ENCODE data around the gene KBTBD12.

DNA sequence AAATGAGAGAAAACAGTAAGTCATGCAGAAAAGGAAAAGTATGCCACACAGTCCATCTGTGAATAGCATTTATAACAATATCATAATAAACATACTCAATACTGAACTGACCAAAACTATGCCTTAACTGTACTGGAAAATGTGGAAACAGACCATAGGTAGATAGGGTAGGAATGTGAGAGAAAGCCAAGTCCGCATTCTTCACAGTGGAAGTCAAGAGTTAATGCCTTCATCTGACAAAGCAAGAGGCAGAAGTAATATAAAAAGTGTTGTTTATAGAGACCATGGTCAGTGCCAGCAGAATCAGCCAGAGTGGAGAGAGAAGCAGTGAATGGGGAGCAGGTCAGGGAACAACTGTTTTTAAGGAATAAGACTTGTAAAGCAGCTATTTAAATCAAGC is 52.3 kb downstream of the KBTBD12 start:
- TF ChIP-seq, protein P1, sequence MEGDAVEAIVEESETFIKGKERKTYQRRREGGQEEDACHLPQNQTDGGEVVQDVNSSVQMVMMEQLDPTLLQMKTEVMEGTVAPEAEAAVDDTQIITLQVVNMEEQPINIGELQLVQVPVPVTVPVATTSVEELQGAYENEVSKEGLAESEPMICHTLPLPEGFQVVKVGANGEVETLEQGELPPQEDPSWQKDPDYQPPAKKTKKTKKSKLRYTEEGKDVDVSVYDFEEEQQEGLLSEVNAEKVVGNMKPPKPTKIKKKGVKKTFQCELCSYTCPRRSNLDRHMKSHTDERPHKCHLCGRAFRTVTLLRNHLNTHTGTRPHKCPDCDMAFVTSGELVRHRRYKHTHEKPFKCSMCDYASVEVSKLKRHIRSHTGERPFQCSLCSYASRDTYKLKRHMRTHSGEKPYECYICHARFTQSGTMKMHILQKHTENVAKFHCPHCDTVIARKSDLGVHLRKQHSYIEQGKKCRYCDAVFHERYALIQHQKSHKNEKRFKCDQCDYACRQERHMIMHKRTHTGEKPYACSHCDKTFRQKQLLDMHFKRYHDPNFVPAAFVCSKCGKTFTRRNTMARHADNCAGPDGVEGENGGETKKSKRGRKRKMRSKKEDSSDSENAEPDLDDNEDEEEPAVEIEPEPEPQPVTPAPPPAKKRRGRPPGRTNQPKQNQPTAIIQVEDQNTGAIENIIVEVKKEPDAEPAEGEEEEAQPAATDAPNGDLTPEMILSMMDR (IDR thresholded peaks at IDR 0.05) = no peak
- TF ChIP-seq POLR2A (IDR thresholded peaks at IDR 0.05) = no peak

Data from heart left ventricle (tissue), 13 donors.